GM12878 (cell line): ENCODE data around the gene TET2.

Experiments
- CTCF ChIP-seq, 3 experiments: IDR thresholded peaks in 2 of 3; conservative IDR thresholded peaks in 1 of 3; 2 replicates each; pipeline ENCODE4 v1.5.1; 2011; ENCODE audit warnings: low read depth in 3 of 3, low read length in 3 of 3, mild to moderate bottlenecking in 3 of 3, control low read depth in 2 of 3, moderate library complexity in 2 of 3, inconsistent platforms in 1 of 3, mixed read lengths in 1 of 3; ENCODE audit not compliant: control insufficient read depth in 2 of 3, insufficient read depth in 1 of 3; ENCODE audit errors: extremely low read depth in 1 of 3
- JUND ChIP-seq: IDR thresholded peaks from 2 replicates; pipeline ENCODE4 v1.6.1; 2012; ENCODE audit warnings: low read depth, mild to moderate bottlenecking, low read length, improper control_type of control experiment, moderate library complexity
- NFYB ChIP-seq: IDR thresholded peaks from 2 replicates; pipeline ENCODE4 v1.6.1; 2011; ENCODE audit warnings: low read depth, mild to moderate bottlenecking, low read length, improper control_type of control experiment, moderate library complexity; ENCODE audit not compliant: insufficient read depth
- YY1 ChIP-seq: IDR thresholded peaks from 2 replicates; pipeline ENCODE4 v1.6.1; 2011; ENCODE audit warnings: low read depth, mild to moderate bottlenecking, low read length
- ZNF24 ChIP-seq: fragments of 450-650 bp; IDR thresholded peaks from 2 replicates; pipeline ENCODE4 v1.6.1; 2017; ENCODE audit warnings: antibody characterized with exemption, mild to moderate bottlenecking

- TF ChIP-seq YY1 (no peak), NFYB (no peak), ZNF24 (no peak), CTCF (IDR thresholded peaks at IDR 0.05 in 2 of 3, conservative IDR thresholded peaks at IDR 0.05 in 1 of 3; ENCODE audit: control insufficient read depth in 2 of 3, extremely low read depth in 1 of 3, insufficient read depth in 1 of 3, low read depth in 3 of 3, low read length in 3 of 3) (no peak), JUND (no peak)
These were observed 134.4 kb downstream of the TET2 start for GRCh38 chr4:105281124-105281415.
